Prostate gland (tissue), 2 donors: ENCODE results near the gene EPG5. TPM values are rescaled to one million over a fixed set of nuclear protein-coding genes. Genes with fewer than 3 reads are reported as not detected.

Experiments used
- DNase-seq: peaks from one replicate; pipeline ENCODE4 v3.0.0-alpha.2; 2019; ENCODE audit warnings: low spot score
- H3K27ac ChIP-seq, 2 donors: fragments of 200-600 bp; sonication (generic); 2 replicates each; pipeline ENCODE4 v1.5.1; 2017 to 2019
- H3K27me3 ChIP-seq: fragments of 200-600 bp; sonication (generic); replicated peaks from 2 replicates; pipeline ENCODE4 v1.5.1; 2019; ENCODE audit not compliant: insufficient read depth
- H3K36me3 ChIP-seq, 2 donors: fragments of 200-600 bp; sonication (generic); 1 replicate in 1 of 2; 2 replicates in 1 of 2; pipeline versions ENCODE4 v1.5.1 to v1.8.1; 2017 to 2019
- H3K4me1 ChIP-seq: fragments of 200-600 bp; sonication (generic); replicated peaks from 2 replicates; pipeline ENCODE4 v1.5.1; 2019
- H3K4me3 ChIP-seq, 2 donors: fragments of 200-600 bp; sonication (generic); 2 replicates each; pipeline ENCODE4 v1.5.1; 2017 to 2019
- H3K9me3 ChIP-seq: fragments of 200-600 bp; sonication (generic); 2 replicates; pipeline ENCODE4 v1.5.1; 2017
- CTCF ChIP-seq, 4 experiments: fragments of 200-600 bp in 2 of 4; fragments of 450-650 bp in 2 of 4; sonication (generic) in 2 of 4; IDR thresholded peaks; 1 replicate in 3 of 4; 2 replicates in 1 of 4; pipeline ENCODE4 v1.5.1; 2016 to 2019; ENCODE audit warnings: antibody characterized with exemption in 4 of 4, mild to moderate bottlenecking in 2 of 4, moderate library complexity in 2 of 4
- POLR2A ChIP-seq: fragments of 450-650 bp; IDR thresholded peaks from one replicate; pipeline ENCODE4 v1.6.1; 2016; ENCODE audit warnings: antibody characterized with exemption, mild to moderate bottlenecking
- POLR2AphosphoS5 ChIP-seq: sonication (generic); formaldehyde crosslinking; IDR thresholded peaks from one replicate; pipeline ENCODE4 v1.6.1; 2017; ENCODE audit warnings: antibody characterized with exemption
- WGBS: methylation state at CpG from one replicate; pipeline ENCODE4 v1.1.5; 2018; 5-methylcytosine and 5-hydroxymethylcytosine counted together
- intact Hi-C: fragments of 100-400 bp; cut with DNase I; formaldehyde crosslinking; loops from one replicate; pipeline ENCODE4 v1.14.2; 2022
- total RNA-seq, 2 donors: library from RNA; depleted of rRNA; stranded (reverse); fragments of >200 nt; gene quantifications; one replicate each; pipeline ENCODE4 v1.1.0, GENCODE V29; 2016

Gene EPG5
- total RNA-seq, 2 donors from 2014 or later: 21.5 to 50.3 TPM

GRCh38 chr18:45896991-45897390, 70.1 kb downstream of the EPG5 start:
- H3K36me3 ChIP-seq: peaks cover 2 to 5% of the 10 kb centered on the region in 2 donors
- H3K27ac ChIP-seq: peak overlapping the region; percentile 34 to 58
- no peak overlapping the region for H3K4me3 ChIP-seq
- intact Hi-C loops: no loop called here
- peak; percentile 21 for DNase-seq
- peak; percentile 63 for TF ChIP-seq POLR2AphosphoS5
- no peak for TF ChIP-seq CTCF (IDR thresholded peaks at IDR 0.05)
- no peaks in the 10 kb centered on the region for H3K9me3 ChIP-seq
- no peaks in the 10 kb centered on the region for H3K27me3 ChIP-seq
- no peaks in the 10 kb centered on the region for H3K4me1 ChIP-seq

GRCh38 chr18:45896452-45896851, 70.7 kb downstream of the EPG5 start:
- Histone ChIP-seq H3K27me3 (no peaks in the 10 kb centered on the region), H3K27ac (peak overlapping the region; percentile 34 to 58), H3K36me3 (peaks cover 0 to 5% of the 10 kb centered on the region in 2 donors), H3K9me3 (no peaks in the 10 kb centered on the region), H3K4me1 (no peaks in the 10 kb centered on the region), H3K4me3 (no peak overlapping the region)
- DNase-seq: no peak
- TF ChIP-seq POLR2AphosphoS5 (no peak), CTCF (IDR thresholded peaks at IDR 0.05) (no peak), POLR2A (no peak)
- 95% methylated on average over 7 of the region's 7 CpGs for WGBS
- intact Hi-C loops: no loop called here

DNA sequence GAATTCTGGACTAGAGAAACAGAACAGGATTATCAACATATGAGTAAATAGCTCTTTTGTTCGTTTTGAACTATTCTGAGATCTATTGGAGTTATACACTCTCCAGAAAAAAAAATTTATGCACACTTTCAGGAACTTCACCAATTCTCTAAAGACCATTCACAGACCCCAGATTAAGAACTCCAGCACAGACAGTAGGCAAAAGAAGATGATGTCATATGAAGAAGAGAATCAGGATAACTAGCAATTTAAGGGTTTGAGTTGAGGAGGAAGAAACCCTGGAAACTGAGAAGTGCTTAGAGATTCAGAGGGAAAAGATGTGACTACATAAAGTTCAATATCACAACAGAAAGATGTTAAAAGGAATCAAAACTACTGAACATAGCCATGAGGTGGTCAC, 71.8 kb downstream of the EPG5 start:
- DNase-seq: no peak
- no peaks in the 10 kb centered on the region for H3K4me1 ChIP-seq
- no peaks in the 10 kb centered on the region for H3K9me3 ChIP-seq
- H3K27ac ChIP-seq: no peak overlapping the region
- no peaks in the 10 kb centered on the region for H3K27me3 ChIP-seq
- no peak overlapping the region for H3K4me3 ChIP-seq
- WGBS: 64% methylated on average over 1 of the region's 1 CpG
- no peaks in the 10 kb centered on the region for H3K36me3 ChIP-seq
- TF ChIP-seq POLR2AphosphoS5: no peak
- no peak for TF ChIP-seq POLR2A
- no peak for TF ChIP-seq CTCF (IDR thresholded peaks at IDR 0.05)
- intact Hi-C loops: no loop called here

- H3K36me3 ChIP-seq: no peaks in the 10 kb centered on the region
- intact Hi-C loops: no loop called here
- TF ChIP-seq CTCF (IDR thresholded peaks at IDR 0.05) (no peak), POLR2AphosphoS5 (no peak), POLR2A (no peak)
- WGBS: 97% methylated on average over 2 of the region's 3 CpGs
- no peaks in the 10 kb centered on the region for H3K27me3 ChIP-seq
- no peaks in the 10 kb centered on the region for H3K4me1 ChIP-seq
- H3K27ac ChIP-seq: no peak overlapping the region
- H3K4me3 ChIP-seq: no peak overlapping the region
- DNase-seq: no peak
- no peaks in the 10 kb centered on the region for H3K9me3 ChIP-seq
These were observed 72.3 kb downstream of the EPG5 start for GRCh38 chr18:45894818-45895217.

GRCh38 chr18:45891806-45892205, 75.3 kb downstream of the EPG5 start:
- no peak for DNase-seq
- Histone ChIP-seq H3K27me3 (no peaks in the 10 kb centered on the region), H3K4me1 (no peaks in the 10 kb centered on the region), H3K4me3 (no peak overlapping the region), H3K36me3 (no peaks in the 10 kb centered on the region), H3K27ac (no peak overlapping the region), H3K9me3 (no peaks in the 10 kb centered on the region)
- WGBS: 90% methylated on average over 2 of the region's 2 CpGs
- intact Hi-C loops: no loop called here
- no peak for TF ChIP-seq POLR2A
- TF ChIP-seq POLR2AphosphoS5: no peak
- no peak for TF ChIP-seq CTCF (IDR thresholded peaks at IDR 0.05)
